SKM-1 (cell line): ENCODE data around the gene PPM1F.
"Not testable (repeated sequence)": the region's sequence is repeated elsewhere in the genome, so short reads cannot be mapped to it uniquely, and the experiment has no call there.

Experiments
- DNase-seq: peaks from one replicate; lab custom pipeline; 2025; ENCODE audit not compliant: unreplicated experiment; lab: John Stamatoyannopoulos, UW

The PPM1F gene

GRCh38 chr22:21921729-21922128 lies 30.9 kb downstream of the PPM1F start:
- DNase-seq = no peak

DNA sequence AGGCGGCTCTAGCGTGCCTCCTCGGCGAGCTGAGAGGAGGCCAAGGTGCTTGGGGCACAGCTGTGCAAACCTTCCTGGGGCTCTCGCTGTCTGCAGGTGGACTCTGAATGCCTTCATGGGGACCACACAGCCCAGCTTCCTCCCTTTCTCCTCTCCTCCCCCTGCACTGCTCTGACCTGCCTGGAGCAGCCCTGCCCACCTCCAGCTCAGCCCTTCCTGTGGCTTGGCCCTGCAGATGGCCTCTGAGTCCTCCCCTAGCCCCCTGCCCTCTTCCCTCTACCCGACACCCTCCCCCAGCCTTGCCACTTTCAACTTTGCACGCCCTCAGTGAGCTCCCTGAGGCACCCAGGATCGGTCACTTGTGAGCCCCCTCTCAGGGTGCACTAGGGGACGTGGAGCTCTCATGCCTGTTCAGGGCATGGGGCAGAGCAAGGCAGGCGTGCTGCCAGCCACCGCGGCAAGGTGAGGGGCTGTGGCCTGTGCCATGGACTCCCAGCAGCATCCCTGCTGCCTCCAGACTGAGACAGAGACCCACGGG lies 31.4 kb downstream of the PPM1F start:
- no peak for DNase-seq

GRCh38 chr22:21920341-21921183 lies 32.1 kb downstream of the PPM1F start:
- DNase-seq = no peak

DNA sequence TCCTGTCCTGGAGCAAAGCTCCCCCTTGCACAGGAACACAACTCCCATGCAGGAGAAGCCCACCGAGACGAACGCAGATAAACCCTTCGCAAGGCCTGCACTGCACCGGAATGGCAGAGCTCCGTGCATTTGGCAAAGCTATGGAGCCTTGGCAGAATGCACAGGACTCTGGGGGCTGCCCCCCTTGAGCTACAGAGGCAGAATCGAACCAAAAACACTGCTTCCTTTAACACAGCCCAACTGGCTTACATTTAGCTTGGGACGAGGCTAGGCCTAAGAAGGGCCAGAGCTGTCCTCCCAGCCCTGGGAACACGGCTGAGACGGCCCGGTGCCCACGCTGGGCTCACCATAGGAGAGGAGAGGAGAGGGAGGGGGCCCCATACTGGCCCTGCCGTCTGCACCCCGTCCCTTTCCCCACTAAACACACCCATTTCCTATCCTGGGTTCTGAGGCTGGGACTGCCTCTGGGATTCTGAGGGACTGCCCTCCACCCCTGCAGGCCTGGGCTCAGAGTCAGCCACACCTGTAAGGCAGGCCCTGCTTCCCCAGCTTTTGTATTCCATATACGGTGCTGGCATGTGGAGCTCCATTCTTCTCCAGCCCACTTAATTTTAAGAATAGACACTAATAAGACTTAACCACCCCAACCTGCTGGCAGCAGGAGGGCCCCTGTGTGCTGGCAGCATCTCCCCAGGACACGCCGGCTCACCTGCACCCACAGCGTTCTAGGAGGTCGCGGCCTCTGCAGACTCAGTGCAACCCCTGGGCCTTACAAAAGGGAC lies 32.9 kb downstream of the PPM1F start:
- DNase-seq = no peak

DNA sequence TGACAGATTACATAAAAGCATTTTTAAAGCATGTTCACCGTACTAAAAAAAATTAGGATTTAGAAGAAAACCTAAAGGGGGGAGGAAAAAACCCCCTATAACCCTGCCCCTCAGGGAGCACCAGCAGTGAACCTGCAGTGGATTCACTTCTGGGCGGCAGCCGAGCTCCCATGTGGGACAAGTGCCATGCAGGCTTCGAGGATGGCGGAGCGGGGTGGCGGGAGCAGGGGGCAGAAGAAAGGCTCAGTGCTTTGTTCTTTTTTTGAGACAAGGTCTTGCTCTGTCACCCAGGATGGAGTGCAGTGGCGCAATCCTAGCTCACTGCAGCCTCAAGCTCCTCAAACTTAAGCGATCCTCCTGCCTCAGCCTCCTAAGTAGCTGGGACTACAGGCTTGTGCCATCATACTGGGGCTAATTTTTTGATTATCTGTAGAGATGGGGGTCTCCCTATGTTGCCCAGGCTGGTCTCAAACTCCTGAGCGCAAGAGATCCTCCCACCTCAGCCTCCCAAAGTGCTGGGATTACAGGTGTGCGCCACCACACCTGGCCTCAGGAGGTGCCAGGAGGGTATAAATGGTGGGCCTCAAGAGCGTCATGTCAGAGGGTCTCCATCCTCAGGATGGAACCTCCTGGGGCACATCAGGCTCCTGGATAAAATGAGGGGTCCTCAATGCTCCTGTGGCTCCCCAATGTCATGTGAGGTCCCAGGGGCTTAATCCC lies 34.0 kb downstream of the PPM1F start:
- no peak for DNase-seq

- DNase-seq = no peak
Measured at GRCh38 chr22:21917959-21918261, 34.7 kb downstream of the PPM1F start.

DNA sequence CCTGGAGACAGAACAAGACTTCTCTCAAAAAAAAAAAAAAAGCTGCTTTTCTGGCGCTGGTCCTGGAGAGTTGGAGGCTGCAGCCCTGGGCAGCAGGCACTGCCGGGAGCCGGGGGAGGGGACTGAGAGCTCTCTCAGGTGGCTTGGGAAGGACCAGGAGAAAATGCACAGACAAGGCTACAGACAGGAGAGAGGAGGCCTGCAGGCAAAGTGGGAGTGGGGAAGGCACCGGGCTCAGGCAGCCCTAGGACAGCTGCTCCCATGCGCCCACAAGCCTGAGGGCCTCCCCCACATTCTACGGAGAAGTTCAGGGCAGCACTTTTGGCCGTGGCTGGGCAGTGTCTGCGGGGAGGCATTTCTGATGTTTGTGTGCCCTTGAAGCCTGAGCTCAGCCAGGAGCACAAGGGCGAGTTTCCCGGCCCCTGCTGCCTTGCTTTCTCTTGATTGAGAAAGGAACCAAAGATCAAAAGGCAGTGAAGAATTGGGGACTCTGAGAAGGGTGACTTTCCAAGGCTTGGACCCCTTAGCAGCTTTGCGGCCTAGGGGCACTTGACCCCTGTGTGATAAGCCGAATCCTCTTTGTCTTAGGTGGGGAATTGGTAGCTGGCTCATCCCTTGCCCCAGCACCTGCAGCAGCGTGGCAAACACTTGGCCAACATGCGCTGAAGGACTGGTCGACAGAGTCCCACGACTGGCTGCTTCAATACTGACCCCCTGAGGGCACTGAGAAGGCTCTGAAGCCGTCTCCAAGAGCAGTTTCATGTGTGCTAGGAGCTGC lies 35.3 kb downstream of the PPM1F start:
- DNase-seq = no peak

- DNase-seq = no peak
Measured at GRCh38 chr22:21916309-21916918, 36.2 kb downstream of the PPM1F start.

- no peak for DNase-seq
Measured at GRCh38 chr22:21915624-21916308, 36.9 kb downstream of the PPM1F start.

GRCh38 chr22:21914033-21914642 lies 38.5 kb downstream of the PPM1F start:
- DNase-seq = not testable (repeated sequence)

- DNase-seq = not testable (repeated sequence)
Measured at GRCh38 chr22:21910367-21910766, 42.3 kb downstream of the PPM1F start.

DNA sequence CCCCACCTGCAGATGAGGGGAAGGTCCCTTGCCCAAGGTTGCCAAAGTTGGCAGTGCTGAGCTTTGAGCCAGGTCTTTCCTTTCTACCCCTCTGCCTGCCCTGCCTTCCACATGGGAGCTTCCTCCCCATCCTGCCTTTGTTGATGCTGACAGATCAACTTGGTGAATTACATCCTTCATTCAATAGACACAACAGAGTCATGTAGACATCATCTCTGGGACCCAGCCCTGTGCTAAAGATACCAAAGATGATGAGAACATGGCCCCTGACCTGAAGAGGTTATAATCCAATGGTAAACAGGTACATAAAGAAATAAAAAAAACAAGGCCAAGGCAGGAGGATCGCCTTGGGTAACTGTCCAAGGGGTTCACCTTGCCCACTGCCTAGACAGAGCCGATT lies 42.8 kb downstream of the PPM1F start:
- DNase-seq = no peak

DNA sequence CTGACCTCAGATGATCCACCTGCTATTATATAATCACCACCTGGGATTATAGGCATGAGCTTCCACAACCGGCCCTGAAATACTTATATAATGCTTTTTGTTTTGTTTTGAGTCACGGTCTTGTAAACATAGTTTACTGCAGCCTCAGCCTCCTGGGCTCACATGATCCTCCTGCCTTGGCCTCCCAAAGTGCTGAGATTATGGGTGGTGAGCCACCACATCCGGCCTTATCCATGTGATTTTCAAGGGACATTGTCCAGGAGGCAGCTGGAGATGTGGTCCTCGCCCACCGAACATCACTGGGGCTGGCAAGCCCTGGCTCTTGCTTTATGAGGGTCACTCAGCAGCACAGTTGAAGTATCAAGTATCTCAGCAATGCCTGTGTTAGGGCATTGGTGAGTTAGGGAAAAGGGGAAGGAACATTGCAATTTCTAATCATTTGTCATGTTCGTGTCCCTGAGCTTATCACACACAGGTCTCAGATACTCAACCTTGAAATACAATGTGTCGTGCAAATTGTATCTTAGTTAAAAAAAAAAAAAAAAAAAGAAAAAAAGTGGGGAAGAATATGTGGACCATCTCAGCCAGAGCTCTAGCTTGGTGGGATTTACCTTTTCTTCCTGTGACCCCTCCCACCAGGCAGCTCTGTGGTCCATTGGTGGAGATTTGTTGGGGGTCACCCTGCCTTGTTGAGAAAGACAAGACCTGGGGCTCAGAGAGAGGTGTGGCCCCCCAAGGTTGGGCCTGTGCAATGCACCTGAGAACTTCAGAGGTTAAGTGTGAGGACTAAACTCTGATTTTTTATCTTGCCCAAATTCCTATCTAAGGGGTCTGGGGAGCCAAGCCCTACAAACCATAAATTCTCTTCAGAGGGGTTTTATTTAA lies 44.8 kb downstream of the PPM1F start:
- DNase-seq = no peak

DNA sequence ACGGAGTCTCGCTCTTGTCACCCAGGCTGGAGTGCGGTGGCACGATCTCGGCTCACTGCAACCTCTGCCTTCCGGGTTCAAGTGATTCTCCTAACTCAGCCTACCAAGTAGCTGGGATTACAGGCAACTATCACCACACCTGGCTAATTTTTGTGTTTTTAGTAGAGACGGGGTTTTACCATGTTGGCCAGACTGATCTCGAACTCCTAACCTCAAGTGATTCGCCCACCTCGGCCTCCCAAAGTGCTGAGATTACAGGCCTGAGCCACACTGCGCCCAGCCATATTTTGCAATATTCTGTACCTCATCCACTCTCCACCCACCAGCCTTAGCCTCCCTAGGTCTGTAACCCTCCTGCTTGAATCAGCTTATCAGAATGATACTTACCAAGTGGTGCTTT lies 47.4 kb downstream of the PPM1F start:
- DNase-seq = not testable (repeated sequence)

DNA sequence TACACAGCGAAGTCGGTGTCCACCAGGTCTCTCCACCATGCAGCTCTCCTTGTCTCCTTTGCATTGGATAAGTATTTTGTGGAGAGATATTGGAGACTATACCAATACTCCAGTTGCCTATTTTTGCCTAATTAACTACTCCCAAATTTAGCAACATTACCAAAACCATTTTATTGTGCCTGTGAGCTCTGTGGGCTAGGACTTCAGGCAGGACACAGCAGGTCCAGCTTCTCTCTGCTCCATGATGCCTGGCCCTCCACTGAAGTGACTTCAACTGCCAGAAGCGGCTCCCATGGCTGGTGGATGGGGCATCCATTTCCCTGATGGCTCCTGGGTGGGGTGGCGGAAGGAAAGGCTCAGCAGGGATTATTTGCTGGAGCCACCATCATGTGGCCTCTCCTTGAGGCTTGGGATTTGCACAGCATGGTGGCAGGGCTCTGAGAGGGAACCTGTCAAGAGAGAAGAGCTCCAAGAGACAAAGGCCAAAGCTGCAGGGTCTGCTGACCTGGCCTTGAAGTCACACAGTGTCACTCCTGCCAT lies 48.3 kb downstream of the PPM1F start:
- no peak for DNase-seq

DNA sequence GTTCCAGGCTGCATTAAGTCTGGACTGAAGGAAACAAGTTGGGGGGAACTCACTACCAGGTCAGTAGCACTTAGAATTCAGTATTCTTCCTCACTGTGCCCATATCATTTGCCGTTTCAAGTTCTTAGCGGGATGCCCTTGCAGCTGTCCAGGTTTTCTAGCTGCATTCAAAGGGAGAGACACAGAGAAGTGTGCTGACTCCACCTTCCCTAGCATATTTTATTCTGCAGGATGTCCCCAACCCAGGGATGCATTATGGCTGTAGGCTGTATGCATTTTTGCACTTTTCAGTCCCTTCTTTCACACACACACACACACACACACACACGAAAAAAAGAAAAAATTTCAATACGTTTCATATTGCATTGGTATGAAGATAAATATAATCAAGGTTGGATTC lies 49.4 kb downstream of the PPM1F start:
- DNase-seq = no peak

- no peak for DNase-seq
Measured at GRCh38 chr22:21902296-21903087, 50.2 kb downstream of the PPM1F start.
